Neutrophil (primary cell): Measurements from ENCODE around the gene TADA2B.
"Not testable (repeated sequence)": the region's sequence is repeated elsewhere in the genome, so short reads cannot be mapped to it uniquely, and the experiment has no call there.

ENCODE experiments used
- H3K27ac ChIP-seq: fragments of 200-600 bp; sonication (generic); 2 replicates; pipeline ENCODE4 v1.5.1; 2016; ENCODE audit warnings: mild to moderate bottlenecking, moderate library complexity
- H3K27me3 ChIP-seq: fragments of 200-600 bp; sonication (generic); 2 replicates; pipeline ENCODE4 v1.6.0; 2016; ENCODE audit warnings: mild to moderate bottlenecking
- H3K36me3 ChIP-seq: fragments of 200-600 bp; sonication (generic); 2 replicates; pipeline ENCODE4 v1.5.1; 2017
- H3K4me1 ChIP-seq, 2 experiments: fragments of 200-600 bp in 1 of 2; sonication (generic) in 1 of 2; 1 replicate in 1 of 2; 2 replicates in 1 of 2; pipeline versions ENCODE4 v1.5.1 to v1.6.1; 2013 to 2016; ENCODE audit warnings: low read depth in 1 of 2, low read length in 1 of 2, mild to moderate bottlenecking in 1 of 2, moderate library complexity in 1 of 2; ENCODE audit not compliant: control insufficient read depth in 1 of 2, insufficient read depth in 1 of 2
- H3K4me3 ChIP-seq, 2 experiments: fragments of 200-600 bp in 1 of 2; sonication (generic) in 1 of 2; 1 replicate in 1 of 2; 2 replicates in 1 of 2; pipeline ENCODE4 v1.5.1; 2013 to 2016; ENCODE audit warnings: low read depth in 1 of 2, low read length in 1 of 2, mild to moderate bottlenecking in 1 of 2, moderate library complexity in 1 of 2
- H3K9me3 ChIP-seq: fragments of 200-600 bp; sonication (generic); 2 replicates; pipeline ENCODE4 v1.5.1; 2016
- TF ChIP-seq, protein P1 (sequence below): fragments of 200-600 bp; sonication (generic); IDR thresholded peaks from 2 replicates; pipeline ENCODE4 v1.5.1; 2016; ENCODE audit warnings: antibody characterized with exemption

The TADA2B gene

DNA sequence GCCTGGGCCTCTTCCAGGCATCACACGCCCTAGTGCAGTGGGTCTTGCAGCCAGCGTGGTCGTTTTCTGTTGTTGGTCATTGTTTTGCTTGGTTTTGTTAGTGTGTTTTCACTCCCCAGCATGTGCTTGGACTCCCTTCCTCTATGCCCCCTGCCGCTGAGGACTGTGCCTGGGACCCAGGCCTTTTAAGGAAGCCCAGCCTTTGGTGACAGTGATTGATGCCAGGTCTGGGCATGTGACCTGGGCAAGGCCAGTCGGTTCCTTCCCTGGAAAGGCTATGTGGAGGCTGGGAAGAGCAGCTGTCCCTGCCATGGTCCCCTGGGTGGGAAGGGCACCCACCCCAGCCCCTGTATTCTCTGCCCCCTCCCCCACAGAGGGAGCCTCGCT is 33.5 kb downstream of the TADA2B start:
- TF ChIP-seq, protein P1, sequence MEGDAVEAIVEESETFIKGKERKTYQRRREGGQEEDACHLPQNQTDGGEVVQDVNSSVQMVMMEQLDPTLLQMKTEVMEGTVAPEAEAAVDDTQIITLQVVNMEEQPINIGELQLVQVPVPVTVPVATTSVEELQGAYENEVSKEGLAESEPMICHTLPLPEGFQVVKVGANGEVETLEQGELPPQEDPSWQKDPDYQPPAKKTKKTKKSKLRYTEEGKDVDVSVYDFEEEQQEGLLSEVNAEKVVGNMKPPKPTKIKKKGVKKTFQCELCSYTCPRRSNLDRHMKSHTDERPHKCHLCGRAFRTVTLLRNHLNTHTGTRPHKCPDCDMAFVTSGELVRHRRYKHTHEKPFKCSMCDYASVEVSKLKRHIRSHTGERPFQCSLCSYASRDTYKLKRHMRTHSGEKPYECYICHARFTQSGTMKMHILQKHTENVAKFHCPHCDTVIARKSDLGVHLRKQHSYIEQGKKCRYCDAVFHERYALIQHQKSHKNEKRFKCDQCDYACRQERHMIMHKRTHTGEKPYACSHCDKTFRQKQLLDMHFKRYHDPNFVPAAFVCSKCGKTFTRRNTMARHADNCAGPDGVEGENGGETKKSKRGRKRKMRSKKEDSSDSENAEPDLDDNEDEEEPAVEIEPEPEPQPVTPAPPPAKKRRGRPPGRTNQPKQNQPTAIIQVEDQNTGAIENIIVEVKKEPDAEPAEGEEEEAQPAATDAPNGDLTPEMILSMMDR, result no peak
- peaks cover 40% of the 10 kb centered on the region for H3K27me3 ChIP-seq
- H3K27ac ChIP-seq, result no peak overlapping the region
- no peak overlapping the region for H3K4me3 ChIP-seq
- no peaks in the 10 kb centered on the region for H3K4me1 ChIP-seq
- H3K9me3 ChIP-seq, result no peaks in the 10 kb centered on the region
- no peaks in the 10 kb centered on the region for H3K36me3 ChIP-seq

GRCh38 chr4:7077371-7077770 is 34.2 kb downstream of the TADA2B start:
- H3K4me1 ChIP-seq, result no peaks in the 10 kb centered on the region
- TF ChIP-seq, protein P1, result no peak
- no peak overlapping the region for H3K4me3 ChIP-seq
- H3K27ac ChIP-seq, result no peak overlapping the region
- H3K36me3 ChIP-seq, result no peaks in the 10 kb centered on the region
- H3K9me3 ChIP-seq, result no peaks in the 10 kb centered on the region
- H3K27me3 ChIP-seq, result peaks cover 40% of the 10 kb centered on the region

DNA sequence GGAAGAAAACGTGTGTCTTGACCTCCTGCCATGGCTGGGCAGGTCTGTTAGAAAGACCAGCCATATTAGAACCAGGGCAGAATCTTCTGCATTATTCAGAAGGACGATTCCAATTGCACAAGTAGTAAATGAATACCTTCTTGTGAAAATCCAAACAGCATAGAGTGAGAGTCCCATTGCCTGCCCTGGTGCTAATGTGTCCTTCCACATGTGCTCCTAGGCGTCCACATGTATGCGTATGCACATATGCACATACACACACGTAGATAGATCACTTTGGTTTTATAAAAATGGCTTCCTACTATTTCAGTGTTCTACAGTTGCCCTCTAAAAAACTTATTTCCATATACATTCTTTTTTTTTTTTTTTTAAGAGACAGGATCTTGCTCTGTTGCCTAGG is 34.9 kb downstream of the TADA2B start:
- TF ChIP-seq, protein P1, result no peak
- Histone ChIP-seq H3K9me3 (no peaks in the 10 kb centered on the region), H3K36me3 (no peaks in the 10 kb centered on the region), H3K27me3 (peaks cover 40% of the 10 kb centered on the region), H3K4me3 (no peak overlapping the region), H3K27ac (no peak overlapping the region), H3K4me1 (no peaks in the 10 kb centered on the region)

DNA sequence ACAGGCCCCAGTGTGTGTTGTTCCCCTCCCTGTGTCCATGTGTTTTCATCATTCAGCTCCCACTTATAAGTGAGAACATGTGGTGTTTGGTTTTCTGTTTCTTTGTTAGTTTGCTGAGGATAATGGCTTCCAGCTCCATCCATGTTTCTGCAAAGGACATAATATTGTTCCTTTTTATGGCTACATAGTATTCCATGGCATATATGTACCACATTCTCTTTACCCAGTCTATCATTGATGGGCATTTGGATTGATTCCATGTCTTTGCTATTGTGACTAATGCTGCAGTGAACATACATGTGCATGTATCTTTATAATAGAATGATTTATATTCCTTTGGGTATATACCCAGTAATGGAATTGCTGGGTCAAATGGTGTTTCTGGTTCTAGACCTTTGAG is 36.3 kb downstream of the TADA2B start:
- H3K4me3 ChIP-seq, H3K4me1 ChIP-seq, H3K36me3 ChIP-seq, H3K9me3 ChIP-seq, H3K27ac ChIP-seq: not testable (repeated sequence)
- peaks cover 55% of the 10 kb centered on the region for H3K27me3 ChIP-seq

- H3K36me3 ChIP-seq, H3K9me3 ChIP-seq, H3K27ac ChIP-seq, H3K4me3 ChIP-seq, H3K4me1 ChIP-seq: not testable (repeated sequence)
- H3K27me3 ChIP-seq, result peaks cover 59% of the 10 kb centered on the region
These were observed 36.7 kb downstream of the TADA2B start for GRCh38 chr4:7079909-7080308.

DNA sequence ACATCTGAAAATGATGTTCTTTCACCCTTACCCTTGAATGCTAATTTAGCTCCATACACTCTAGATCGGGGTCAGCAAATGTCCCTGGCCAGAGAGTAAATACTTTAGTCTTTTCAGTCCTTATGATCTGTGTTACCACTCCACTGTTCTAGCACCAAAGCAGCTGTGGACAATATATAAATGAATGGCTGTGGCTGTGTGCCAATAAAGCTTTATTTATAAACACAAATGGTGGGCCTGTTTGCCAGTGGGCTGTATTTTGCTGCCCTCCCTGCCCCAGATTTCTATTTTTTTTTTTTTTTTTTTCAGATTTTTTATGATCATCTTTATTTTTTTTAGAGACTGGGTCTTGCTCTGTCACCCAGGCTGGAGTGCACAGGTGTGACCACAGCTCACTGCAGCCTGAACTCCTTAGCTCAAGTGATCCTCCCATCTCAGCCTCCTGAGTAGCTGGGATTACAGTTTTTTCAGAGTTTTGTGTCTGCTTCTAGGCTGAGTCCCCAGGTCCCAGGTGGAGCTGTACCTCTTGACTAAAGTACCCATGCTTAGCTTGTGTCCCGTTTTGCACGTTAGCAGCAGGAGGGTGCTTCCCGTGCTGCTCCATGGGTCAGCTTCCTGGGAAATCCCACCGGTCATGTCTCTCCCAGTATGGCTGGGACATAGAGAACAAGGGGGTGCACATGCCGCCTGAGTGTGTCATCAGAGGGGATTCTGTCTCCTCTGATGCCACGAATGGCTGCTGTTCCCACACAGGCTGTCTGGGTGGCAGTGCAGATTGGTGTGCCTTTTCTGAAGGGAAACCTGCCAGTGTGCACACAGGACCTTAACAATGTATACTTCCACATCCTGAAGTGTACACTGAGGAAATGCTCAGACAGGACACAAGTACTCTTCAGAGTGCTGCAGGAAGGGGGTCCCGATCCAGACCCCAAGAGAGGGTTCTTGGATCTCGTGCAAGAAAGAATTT is 40.7 kb downstream of the TADA2B start:
- no peaks in the 10 kb centered on the region for H3K9me3 ChIP-seq
- peaks cover 92% of the 10 kb centered on the region for H3K27me3 ChIP-seq
- TF ChIP-seq, protein P1, result no peak
- H3K36me3 ChIP-seq, result no peaks in the 10 kb centered on the region
- H3K4me3 ChIP-seq, result no peak overlapping the region
- H3K4me1 ChIP-seq, result no peaks in the 10 kb centered on the region
- no peak overlapping the region for H3K27ac ChIP-seq

DNA sequence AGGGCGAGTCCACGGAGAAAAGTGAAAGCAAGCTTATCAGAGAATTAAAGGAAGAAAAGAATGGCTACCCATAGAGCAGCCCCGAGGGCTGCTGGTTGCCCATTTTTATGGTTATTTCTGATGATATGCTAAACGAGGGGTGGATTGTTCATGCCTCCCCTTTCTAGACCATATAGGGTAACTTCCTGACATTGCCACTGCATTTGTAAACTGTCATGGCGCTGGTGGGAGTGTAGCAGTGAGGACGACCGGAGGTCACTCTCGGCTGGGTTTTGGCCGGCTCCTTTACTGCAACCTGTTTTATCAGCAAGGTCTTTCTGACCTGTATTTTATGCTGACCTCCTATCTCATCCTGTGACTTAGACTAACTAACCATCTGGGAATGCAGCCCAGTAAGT is 41.4 kb downstream of the TADA2B start:
- H3K36me3 ChIP-seq, H3K9me3 ChIP-seq, H3K4me1 ChIP-seq, H3K27ac ChIP-seq, H3K4me3 ChIP-seq: not testable (repeated sequence)
- peaks cover 95% of the 10 kb centered on the region for H3K27me3 ChIP-seq
